Neuron (in vitro differentiated cells): ENCODE results near the gene VSIG2.
"Not testable (repeated sequence)": the region's sequence is repeated elsewhere in the genome, so short reads cannot be mapped to it uniquely, and the experiment has no call there.

Source experiments
- H2AFZ ChIP-seq: one replicate; pipeline ENCODE4 v1.6.1; 2013; ENCODE audit warnings: low read depth, mild to moderate bottlenecking, inconsistent platforms, low read length, moderate library complexity
- H3K27me3 ChIP-seq: one replicate; pipeline ENCODE4 v1.6.1; 2013; ENCODE audit warnings: low read length; ENCODE audit not compliant: insufficient read depth
- H3K36me3 ChIP-seq: one replicate; pipeline ENCODE4 v1.6.1; 2013; ENCODE audit warnings: low read length; ENCODE audit not compliant: insufficient read depth
- H3K4me1 ChIP-seq: one replicate; pipeline ENCODE4 v1.6.1; 2013; ENCODE audit warnings: low read length; ENCODE audit not compliant: insufficient read depth
- H3K4me3 ChIP-seq: 2 replicates; pipeline ENCODE4 v1.5.1; 2013; ENCODE audit warnings: mild to moderate bottlenecking, low read length, moderate library complexity
- H3K9me3 ChIP-seq: one replicate; pipeline ENCODE4 v1.6.1; 2013; ENCODE audit warnings: low read length

The VSIG2 gene

GRCh38 chr11:124779568-124779967, 27.5 kb upstream of the VSIG2 start:
- Histone ChIP-seq H3K9me3 (no peaks in the 10 kb centered on the region), H3K4me1 (no peaks in the 10 kb centered on the region), H2AFZ (no peak overlapping the region), H3K27me3 (no peaks in the 10 kb centered on the region), H3K36me3 (peaks cover 26% of the 10 kb centered on the region), H3K4me3 (no peak overlapping the region)

DNA sequence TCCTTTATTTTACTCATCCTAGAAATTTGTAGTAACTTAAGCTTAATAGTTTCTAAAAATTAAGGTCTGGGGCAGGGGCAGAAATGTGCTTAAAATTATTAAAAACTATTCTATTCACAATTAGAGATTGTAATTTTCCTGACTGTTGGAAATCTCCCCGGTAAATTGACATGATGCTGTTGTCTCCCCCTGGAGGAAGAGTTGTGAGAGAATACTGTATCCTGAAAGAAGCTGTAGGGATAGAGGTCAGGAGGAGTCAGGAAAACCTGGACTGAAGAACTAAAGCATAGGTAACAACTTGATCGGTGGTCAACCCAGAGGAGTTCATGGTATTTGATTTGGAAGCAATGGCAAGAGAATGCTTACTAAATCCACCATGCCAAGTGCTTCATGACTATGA, 26.2 kb upstream of the VSIG2 start:
- Histone ChIP-seq H2AFZ (no peak overlapping the region), H3K27me3 (no peaks in the 10 kb centered on the region), H3K9me3 (no peaks in the 10 kb centered on the region), H3K4me3 (no peak overlapping the region), H3K4me1 (no peaks in the 10 kb centered on the region), H3K36me3 (peaks cover 32% of the 10 kb centered on the region)

DNA sequence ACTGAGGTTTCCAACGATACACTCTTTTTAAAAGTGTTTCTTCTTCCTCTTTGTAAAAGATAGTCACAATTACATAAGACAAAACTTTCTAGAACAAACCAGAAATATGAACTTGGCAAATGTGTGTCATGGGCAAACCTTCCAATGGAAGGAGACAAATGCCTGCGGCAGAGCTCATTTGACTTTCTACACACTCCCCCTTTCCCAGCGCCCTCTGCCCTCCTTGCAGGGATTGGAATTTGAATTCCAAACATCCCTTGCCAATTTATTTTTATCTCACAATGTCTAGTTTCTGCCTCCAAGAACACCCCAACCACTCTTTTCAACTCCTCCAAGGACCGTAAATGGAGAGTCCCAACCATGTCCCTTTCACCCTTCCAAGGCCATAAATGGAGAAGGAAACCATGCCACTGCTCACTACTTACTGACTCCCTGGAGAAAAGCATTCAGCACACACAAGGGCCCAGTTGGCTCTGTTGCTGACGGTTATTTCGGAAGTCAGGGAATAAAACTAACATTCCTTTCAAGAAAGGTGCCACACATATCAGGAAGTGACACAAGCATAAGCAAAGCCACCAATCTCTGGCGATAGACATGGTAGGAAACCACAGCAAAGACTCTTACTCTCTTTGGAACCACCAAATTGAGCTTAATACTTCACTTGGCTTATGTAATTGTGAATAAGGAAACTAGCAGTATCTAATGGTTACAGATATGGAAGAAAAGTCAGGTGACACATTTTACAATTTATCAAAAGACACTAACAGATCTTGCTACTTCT, 25.0 kb upstream of the VSIG2 start:
- Histone ChIP-seq H3K27me3 (no peaks in the 10 kb centered on the region), H3K4me1 (no peaks in the 10 kb centered on the region), H2AFZ (no peak overlapping the region), H3K4me3 (no peak overlapping the region), H3K9me3 (no peaks in the 10 kb centered on the region), H3K36me3 (peaks cover 41% of the 10 kb centered on the region)

- H3K4me1 ChIP-seq, H3K4me3 ChIP-seq, H3K27me3 ChIP-seq, H3K9me3 ChIP-seq, H2AFZ ChIP-seq: not testable (repeated sequence)
- peaks cover 76% of the 10 kb centered on the region for H3K36me3 ChIP-seq
Observed at GRCh38 chr11:124770959-124771358, 18.9 kb upstream of the VSIG2 start.

GRCh38 chr11:124769806-124770774, 18.0 kb upstream of the VSIG2 start:
- Histone ChIP-seq H3K27me3 (no peaks in the 10 kb centered on the region), H3K9me3 (no peaks in the 10 kb centered on the region), H3K36me3 (peaks cover 80% of the 10 kb centered on the region), H3K4me3 (no peak overlapping the region), H3K4me1 (no peaks in the 10 kb centered on the region), H2AFZ (no peak overlapping the region)

DNA sequence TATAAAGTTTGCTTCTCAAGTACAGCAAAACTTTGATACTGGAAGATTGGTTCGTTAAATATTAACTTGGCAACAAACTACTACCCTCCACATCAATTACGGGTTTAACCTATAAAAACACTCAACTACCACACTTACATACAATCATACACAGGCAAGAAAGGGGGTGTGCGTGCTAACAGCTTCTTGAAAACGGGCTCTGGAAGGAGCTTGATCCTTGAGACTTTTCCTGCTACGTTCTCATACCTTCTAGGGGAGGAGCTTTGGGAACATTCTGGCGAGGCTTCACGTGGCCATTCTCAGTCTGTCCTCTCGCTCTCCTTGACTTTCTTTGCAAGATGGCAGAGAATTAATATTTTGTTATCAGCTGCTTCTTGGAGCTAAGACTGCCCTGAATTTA, 16.9 kb upstream of the VSIG2 start:
- peaks cover 3% of the 10 kb centered on the region for H3K4me1 ChIP-seq
- H2AFZ ChIP-seq: no peak overlapping the region
- no peaks in the 10 kb centered on the region for H3K9me3 ChIP-seq
- H3K4me3 ChIP-seq: no peak overlapping the region
- H3K27me3 ChIP-seq: no peaks in the 10 kb centered on the region
- peaks cover 83% of the 10 kb centered on the region for H3K36me3 ChIP-seq

DNA sequence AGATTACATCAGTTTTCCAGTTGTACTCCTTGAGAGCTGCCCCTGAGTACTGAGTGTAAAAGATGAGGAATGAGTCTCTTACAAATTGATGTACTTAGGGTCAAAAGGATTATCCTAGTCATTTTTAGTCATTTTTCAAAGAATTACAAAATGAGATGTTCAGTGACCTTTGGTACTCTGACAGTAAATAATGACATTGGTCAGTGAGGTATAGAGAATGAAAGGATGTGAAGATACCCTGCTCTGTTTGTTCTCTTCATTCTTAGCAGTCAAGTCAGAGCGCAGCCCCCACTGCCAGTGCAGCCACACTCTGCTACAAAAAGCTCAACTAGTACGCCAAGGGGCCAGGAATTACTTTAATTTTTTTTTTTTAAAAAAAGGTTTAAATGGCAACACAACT, 14.1 kb upstream of the VSIG2 start:
- no peak overlapping the region for H2AFZ ChIP-seq
- H3K9me3 ChIP-seq: peaks cover 3% of the 10 kb centered on the region
- H3K4me1 ChIP-seq: peaks cover 3% of the 10 kb centered on the region
- no peak overlapping the region for H3K4me3 ChIP-seq
- H3K36me3 ChIP-seq: peaks cover 65% of the 10 kb centered on the region
- no peaks in the 10 kb centered on the region for H3K27me3 ChIP-seq

- H3K4me1 ChIP-seq: peaks cover 3% of the 10 kb centered on the region
- H3K36me3 ChIP-seq: peaks cover 43% of the 10 kb centered on the region
- no peaks in the 10 kb centered on the region for H3K27me3 ChIP-seq
- no peak overlapping the region for H2AFZ ChIP-seq
- no peak overlapping the region for H3K4me3 ChIP-seq
- peaks cover 9% of the 10 kb centered on the region for H3K9me3 ChIP-seq
Observed at GRCh38 chr11:124763156-124763947, 11.3 kb upstream of the VSIG2 start.

DNA sequence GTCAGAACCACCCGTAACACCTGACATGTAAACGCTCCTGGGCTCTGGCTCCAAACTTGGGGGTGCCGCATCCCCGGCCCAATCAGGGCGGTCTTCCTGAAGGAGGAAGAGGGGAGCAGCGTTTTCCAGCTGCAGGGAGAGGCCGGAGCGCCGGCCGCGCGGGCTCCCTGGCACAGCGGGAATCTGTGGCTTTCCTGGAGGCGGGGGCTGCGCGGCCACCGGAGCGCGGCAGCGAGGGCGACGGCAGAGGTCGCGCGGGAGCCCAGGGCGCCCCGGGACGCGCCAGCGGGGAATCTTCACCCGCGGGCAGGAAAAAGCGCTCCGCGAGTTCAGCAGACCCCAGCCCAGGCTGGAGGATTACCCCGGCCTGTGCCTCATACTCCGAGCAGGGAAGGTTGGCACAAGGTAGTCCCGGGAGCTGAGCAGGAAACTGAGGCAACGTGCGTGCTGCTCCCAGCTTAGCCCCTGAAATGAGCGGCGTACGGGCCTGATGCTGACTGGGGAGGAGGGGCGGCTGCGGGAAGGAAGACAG, 10.6 kb upstream of the VSIG2 start:
- Histone ChIP-seq H2AFZ (no peak overlapping the region), H3K27me3 (no peaks in the 10 kb centered on the region), H3K4me1 (peaks cover 3% of the 10 kb centered on the region), H3K4me3 (no peak overlapping the region), H3K36me3 (peaks cover 36% of the 10 kb centered on the region), H3K9me3 (peaks cover 9% of the 10 kb centered on the region)

- peaks cover 9% of the 10 kb centered on the region for H3K9me3 ChIP-seq
- no peaks in the 10 kb centered on the region for H3K27me3 ChIP-seq
- H3K4me1 ChIP-seq: peaks cover 3% of the 10 kb centered on the region
- H3K4me3 ChIP-seq: no peak within 1 kb of the TSS
- H3K36me3 ChIP-seq: peaks cover 31% of the 10 kb centered on the region
- H2AFZ ChIP-seq: no peak within 1 kb of the TSS
Observed at GRCh38 chr11:124762105-124762623, 10.1 kb upstream of the VSIG2 start, which contains the start of gene ESAM. Gene ESAM, minus strand, starts transcription at chr11:124762290. Its CDS starts 136 bp downstream, at chr11:124762154.

DNA sequence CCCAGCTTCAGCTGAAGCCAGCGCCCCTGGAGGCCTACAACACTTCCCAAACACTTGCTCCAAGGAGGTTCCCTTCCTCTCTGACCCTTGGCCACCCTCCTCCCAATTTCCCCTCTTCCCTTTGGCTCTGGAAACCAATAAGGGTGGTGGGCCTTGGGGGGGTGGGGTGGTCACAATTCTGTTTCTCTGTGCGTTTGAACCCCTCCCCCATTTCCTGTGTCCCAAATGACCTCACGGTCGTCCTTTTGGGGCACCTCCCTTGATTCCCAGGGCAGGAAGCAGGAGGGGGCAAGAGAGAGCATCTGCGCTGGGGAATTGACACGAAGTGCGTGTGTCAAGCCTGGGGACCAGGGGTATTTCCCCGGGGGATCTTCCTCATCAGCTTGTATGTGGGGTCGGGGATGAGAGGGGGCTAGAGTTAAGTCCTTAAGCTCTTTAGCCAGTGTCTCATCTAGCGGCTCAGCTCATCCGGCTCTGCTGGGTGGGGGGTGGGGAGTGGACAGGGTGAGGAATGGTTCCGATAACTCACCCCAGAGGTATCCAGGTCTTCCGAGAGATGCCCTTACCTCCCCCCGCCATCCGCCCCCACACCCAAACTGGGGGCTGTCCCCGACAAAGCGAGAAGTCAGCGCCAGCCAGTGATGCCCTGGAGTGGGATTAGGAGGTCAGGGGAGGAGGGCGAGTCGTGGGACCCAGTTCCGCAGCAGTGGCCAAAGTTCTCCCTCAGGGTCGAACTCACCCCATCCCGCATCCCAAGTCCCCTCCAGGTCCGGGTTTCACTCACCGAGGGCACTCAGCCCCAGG, 9.4 kb upstream of the VSIG2 start:
- Histone ChIP-seq H3K36me3 (peaks cover 24% of the 10 kb centered on the region), H3K9me3 (peaks cover 9% of the 10 kb centered on the region), H3K4me1 (peaks cover 3% of the 10 kb centered on the region), H3K4me3 (no peak overlapping the region), H3K27me3 (no peaks in the 10 kb centered on the region), H2AFZ (no peak overlapping the region)

DNA sequence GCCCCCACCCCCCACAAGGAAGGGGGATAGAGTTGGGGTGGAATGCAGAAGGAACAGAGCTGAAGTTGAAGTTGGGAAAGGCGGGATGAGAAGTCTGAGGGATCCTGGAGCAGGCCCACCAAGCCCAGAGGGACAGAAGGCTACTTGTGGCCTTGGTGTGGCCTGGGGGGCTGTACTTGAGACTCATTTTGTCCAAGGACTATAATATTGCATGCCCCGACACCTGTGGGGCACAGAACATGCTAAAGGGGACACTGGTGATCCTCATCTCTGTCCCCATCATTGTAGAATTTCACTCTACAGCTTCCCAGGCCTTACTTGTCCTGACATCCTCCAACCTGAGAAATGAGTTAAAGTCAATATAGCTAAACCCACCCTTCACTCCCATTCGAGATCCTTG, 8.8 kb upstream of the VSIG2 start:
- H3K27me3 ChIP-seq: no peaks in the 10 kb centered on the region
- peaks cover 3% of the 10 kb centered on the region for H3K4me1 ChIP-seq
- H2AFZ ChIP-seq: no peak overlapping the region
- peaks cover 19% of the 10 kb centered on the region for H3K36me3 ChIP-seq
- H3K9me3 ChIP-seq: peaks cover 9% of the 10 kb centered on the region
- no peak overlapping the region for H3K4me3 ChIP-seq
